ENCODE data around the gene MEI1.
"Not testable (repeated sequence)": the region's sequence is repeated elsewhere in the genome, so short reads cannot be mapped to it uniquely, and the experiment has no call there.

MEI1 gene

DNA sequence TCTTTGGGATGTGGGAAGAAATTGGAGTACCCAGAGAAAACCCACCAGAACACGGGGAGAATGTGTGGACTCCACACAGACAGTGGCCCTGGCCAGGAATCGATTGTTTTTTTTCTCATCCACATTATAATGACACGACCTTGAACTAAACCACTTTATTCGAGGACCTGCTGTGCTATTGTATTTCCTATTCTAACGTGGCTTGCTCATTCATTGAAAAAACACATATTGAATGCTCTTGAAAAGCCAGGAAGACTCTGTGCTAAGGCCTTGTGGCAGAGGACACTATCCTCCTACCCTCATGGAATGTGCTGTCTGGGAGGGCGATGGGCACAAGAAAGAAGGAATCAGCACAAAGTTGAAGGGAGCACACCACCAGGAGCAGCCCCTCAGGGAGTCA is 124.5 kb downstream of the MEI1 start:
- DNase-seq: no peak

- DNase-seq: no peak
Measured at GRCh38 chr22:41825376-41825775, 126.1 kb downstream of the MEI1 start.

GRCh38 chr22:41826021-41826420 is 126.7 kb downstream of the MEI1 start:
- DNase-seq: no peak

DNA sequence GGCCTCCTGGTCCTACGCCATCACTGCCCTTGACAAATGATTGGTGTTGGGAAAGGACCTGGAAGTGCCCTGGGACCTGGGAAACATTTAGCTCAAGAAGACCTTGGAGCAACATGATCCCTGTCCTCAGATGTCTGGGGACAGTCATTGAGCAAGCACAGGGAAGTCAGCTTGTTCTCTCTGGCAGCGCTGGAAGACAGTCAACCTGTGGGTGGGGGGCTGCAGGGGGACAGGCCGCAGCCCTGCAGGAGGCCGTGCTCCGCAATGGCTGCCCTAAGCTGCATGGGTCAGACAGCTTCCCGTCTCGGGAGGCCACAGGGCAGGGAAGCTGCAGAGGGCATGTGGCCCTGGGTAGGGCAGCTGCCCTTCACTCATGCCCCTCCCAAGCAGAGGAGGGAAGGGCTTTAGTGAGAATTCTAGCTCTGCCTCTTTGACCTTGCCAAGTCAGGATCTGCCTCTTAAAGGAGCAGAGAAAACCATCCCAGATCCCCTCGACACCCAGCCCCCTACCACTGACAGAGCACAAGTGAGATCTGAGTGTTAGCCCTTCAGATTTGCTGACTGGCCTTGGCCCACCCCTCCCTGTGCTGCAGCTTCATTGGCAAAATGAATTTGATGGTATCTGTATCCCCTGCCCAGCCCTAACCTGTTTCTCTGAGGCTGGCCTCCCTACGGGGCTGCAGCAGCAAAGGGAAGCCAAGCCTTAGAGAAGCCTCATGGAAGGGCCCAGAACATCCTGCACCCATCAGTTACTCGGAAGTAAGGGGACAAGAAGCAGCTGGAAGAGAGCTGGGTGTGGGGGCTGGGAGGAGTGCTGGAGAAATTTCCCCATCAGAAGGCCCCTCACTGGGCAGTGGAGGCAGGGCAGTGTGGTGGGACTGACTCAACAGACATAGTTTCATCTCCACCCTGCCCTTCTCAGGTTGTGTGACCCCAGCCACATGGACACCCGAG is 127.4 kb downstream of the MEI1 start:
- DNase-seq: no peak

GRCh38 chr22:41827671-41828070 is 128.4 kb downstream of the MEI1 start:
- DNase-seq: no peak

DNA sequence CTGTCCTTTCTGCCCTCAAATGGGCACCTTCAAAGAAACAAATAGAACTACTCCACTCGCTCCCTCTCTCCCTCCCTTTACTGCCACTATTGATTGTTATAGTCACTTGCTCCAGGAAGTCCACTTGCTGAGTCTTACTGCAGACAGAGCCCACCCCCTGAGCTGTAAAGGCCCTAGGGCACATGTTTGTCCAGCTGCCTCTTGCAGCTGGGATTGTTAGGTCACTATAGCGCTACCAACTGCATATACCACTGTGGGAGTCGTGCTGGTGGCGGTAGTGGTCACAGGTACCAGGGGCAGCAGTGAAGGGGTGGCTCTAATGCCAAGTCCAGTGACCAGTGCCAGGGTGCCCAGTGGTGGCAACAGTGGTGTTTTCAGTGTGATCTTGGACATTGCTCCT is 129.2 kb downstream of the MEI1 start:
- DNase-seq: no peak

DNA sequence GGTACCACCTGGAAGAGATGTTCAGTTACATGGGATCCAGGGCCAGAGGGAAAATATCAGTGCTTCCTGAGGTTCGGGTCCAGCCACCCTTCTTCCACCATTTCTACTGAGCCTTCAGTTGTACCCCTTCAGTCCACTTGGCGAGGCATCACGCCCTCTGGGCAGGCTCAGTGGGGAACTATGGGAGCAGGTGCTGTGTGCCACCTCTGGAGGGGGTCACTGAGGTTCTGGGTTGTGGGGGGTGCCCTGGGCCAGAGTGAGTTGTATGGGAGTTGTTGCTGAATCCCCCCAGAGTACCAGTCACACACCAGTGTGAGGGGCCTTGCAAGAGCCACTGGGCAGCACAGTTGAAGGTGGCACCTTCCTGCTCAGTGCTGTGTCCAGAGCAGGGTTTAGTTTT is 130.9 kb downstream of the MEI1 start:
- no peak for DNase-seq

- DNase-seq: no peak
Measured at GRCh38 chr22:41831383-41831782, 132.1 kb downstream of the MEI1 start.

DNA sequence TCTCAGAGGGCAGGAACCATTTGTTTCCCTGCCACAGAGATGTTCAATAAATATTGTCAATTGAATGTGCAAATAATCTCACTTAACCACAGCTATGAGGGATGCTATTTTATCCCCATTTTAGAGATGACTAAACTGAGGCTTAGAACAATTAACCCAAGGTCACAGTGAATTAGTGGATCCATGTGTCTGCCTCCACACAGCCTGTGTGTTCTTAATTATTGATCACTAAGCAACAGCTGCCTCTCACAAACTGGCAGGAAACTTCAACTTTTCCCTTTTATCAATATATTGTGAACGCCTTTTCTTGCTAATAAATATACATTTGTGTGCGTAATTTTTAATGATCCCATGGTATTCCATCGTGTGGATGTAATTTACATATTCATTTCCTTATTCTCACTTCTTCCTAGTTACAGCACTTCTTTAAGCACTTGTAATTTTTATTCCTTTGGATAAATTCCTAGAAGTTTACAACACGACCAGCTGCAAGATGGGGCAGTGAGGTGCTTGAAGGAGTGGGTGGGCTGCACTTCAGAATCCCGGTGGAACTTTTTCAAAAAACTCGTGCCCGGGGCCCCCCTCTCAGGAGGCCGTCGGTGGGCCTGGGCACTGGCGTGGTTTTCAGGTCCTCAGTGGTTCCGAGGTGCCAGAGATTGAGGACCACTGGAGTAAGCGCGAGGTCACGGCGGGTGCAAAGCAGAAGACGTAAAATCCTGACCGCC is 132.7 kb downstream of the MEI1 start:
- no peak for DNase-seq

- peak; percentile 97 for DNase-seq
Measured at GRCh38 chr22:41832553-41833368, 133.5 kb downstream of the MEI1 start, which contains the start of gene SREBF2. TSS of gene SREBF2 (plus strand) at chr22:41833105. CDS start at chr22:41833271, 166 bp downstream.

- DNase-seq: no peak
Measured at GRCh38 chr22:41833369-41834004, 134.2 kb downstream of the MEI1 start.

DNA sequence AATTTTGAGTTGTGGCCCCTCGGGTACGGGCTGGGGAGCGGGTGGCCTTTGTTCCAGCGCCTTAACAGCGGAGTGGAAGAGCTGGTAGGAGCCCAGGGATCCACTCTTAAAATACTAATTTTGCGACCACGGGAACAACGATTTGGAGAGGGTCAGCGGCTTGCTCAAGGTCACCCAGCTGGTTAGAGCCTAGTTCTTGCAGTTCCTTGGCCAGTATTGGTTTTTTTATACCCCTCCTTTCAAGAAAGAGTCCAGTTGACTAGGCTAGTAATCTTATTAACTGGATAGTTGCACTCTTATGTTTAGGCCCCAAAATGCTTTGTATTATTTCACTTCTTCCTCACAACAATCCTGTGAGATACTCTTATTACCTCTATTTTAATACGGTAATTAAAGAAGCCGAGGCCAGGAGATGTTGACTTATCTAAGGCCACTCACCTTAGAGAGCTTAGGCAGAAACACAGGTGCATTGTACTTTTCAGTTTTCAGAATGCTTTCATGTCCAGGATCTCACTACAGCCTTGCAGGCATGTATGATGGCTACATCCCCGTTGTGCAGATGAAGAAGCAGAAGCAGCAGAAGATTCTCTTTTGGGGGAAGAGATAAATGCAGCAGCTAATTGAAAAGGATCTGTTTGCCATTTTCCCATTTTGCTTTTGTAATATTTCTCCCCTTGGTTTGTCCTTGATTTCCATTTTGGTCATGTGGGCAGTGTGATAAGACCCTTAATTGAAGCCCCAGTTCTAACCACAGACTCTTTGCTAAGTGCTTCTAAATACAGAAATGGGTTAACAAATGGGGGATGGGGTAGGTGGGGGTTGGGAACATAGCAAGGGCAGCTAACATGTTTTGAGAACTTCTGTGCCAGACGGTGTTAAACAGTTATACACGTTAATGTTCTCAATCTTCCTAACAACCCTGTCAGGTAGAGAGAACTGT is 135.0 kb downstream of the MEI1 start:
- no peak for DNase-seq

GRCh38 chr22:41835462-41835861 is 136.2 kb downstream of the MEI1 start:
- not testable (repeated sequence) for DNase-seq

- no peak for DNase-seq
Measured at GRCh38 chr22:41836551-41836950, 137.2 kb downstream of the MEI1 start.

DNA sequence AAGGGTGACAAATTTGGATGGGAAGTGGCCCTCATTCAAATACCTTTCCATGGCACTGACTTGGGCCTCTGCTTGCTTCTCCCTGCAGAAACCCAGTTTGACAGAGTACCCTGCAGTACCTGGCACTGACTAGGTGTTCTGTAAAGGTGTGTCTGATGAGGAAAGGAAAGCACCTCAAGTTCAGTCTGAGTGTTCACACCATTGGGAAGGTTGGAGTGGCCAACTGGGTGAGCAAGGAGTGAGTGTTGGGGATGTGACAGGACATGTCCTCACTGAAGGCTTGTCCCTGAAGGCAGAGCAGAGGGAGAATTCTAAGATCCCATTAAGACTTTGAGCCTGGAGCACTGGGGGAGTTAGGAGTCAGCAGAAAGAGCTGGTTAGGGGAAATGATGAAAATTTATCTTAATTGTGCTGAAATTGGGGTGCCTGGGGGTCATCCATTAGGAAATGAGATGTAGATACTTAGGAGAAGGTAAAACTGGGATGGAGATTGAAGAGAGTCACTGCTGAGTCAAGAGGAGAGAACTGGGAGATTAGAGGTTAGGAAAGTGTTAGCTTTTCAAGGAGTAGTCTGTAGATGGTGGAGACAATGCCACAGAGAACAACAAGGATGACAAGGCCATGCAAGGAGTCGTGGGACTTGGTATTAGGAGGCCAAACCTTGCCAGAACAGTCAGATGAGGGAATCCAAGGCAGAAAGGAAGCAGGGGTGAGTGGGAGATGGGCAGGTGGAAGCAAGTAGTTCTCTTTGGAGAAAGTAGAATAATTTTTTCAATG is 139.7 kb downstream of the MEI1 start:
- DNase-seq: no peak

DNA sequence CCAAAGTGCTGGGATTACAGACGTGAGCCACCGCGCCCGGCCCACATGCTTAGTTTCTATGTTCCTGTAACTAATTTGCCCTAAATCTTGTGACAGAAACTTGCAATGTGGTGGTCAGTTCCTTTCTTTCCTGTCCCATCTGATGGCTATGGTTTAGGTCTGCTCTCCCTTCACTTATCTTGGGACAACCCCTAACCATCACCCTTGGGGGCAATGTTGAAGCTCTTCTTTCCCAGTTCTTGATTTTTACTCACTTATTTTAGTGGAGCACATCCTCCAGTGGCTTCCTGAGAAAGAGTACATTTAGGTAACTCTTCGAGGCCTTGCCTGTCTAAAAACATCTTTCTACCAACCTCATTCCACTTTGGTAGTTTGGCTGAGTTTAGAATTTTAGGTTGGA is 140.9 kb downstream of the MEI1 start:
- DNase-seq: no peak

GRCh38 chr22:41841085-41841712 is 141.9 kb downstream of the MEI1 start:
- DNase-seq: no peak

DNA sequence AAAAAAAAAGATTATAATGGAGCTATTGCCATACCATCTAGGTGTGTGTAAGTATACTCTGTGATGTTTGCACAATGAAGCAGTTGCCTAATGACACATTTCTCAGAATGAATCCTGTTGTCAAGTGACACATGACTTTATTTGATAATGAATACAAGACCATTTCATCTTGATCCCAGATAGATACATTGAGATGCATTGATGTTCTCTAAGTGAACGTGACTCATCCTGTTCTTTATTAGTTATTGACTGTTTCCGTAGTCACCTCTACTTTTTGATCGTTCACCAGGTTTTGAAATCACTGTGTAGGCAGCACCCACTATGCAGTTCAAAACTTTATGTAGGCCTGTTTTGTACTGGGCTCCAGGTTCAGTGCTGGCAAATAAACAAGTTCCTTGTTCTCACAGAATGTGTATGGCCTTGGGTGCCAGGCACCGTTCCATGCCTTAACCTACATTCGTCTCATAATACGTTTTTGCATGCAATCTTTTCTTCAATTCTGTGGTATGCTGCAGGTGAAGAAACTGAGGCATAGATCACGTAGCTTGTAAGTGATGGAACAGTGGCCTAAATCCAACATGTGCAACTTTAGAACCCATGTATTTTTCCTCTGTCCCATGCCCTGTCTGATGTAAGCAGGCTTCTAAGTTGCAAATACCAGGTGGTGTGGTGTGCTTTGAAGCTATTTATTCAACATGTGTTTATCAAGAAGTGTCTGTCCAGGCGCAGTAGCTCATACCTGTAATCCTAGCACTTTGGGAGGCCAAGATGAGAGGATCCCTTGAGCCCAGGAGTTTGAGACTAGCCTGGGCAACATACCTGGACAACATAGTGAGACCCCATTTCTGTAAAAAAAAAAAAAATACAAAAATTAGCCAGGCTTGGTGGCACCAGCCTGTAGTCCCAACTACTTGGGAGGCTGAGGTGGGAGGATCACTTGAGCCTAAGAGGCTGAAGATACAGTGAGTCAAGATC is 144.0 kb downstream of the MEI1 start:
- no peak for DNase-seq

GRCh38 chr22:41844036-41844435 is 144.7 kb downstream of the MEI1 start:
- no peak for DNase-seq
